Transverse colon (tissue), 4 donors: ENCODE measurements around the gene PPP1R12B. TPM values are rescaled to one million over a fixed set of nuclear protein-coding genes. Genes with fewer than 3 reads are reported as not detected.
A peak's percentile ranks its signal among the peaks of the same experiment; 100 is the strongest.

Experiments
- DNase-seq: peaks from one replicate; pipeline ENCODE4 v3.0.0-alpha.2; 2019
- H3K27ac ChIP-seq, 4 donors: fragments of 200-600 bp; sonication (generic); 2 replicates each; pipeline ENCODE4 v1.5.1; 2016 to 2018; ENCODE audit warnings: inconsistent platforms in 4 of 4
- H3K27me3 ChIP-seq: fragments of 200-600 bp; sonication (generic); 2 replicates; pipeline ENCODE4 v1.5.1; 2017; ENCODE audit warnings: inconsistent platforms
- H3K36me3 ChIP-seq, 4 donors: fragments of 200-600 bp; sonication (generic); 2 replicates each; pipeline ENCODE4 v1.5.1; 2017 to 2019; ENCODE audit warnings: inconsistent platforms in 4 of 4
- H3K4me1 ChIP-seq, 4 donors: fragments of 200-600 bp; sonication (generic); 2 replicates each; pipeline ENCODE4 v1.5.1; 2017 to 2020; ENCODE audit warnings: inconsistent platforms in 4 of 4
- H3K4me3 ChIP-seq, 4 donors: fragments of 200-600 bp; sonication (generic); 1 replicate in 1 of 4; 2 replicates in 3 of 4; pipeline versions ENCODE4 v1.5.1 to v1.6.1; 2017 to 2019; ENCODE audit warnings: inconsistent platforms in 4 of 4
- H3K9me3 ChIP-seq, 2 donors: fragments of 200-600 bp; sonication (generic); 2 replicates each; pipeline ENCODE4 v1.5.1; 2017 to 2019; ENCODE audit warnings: inconsistent platforms in 2 of 2
- EP300 ChIP-seq: sonication (generic); formaldehyde crosslinking; IDR thresholded peaks from one replicate; pipeline ENCODE4 v1.6.1; 2017; ENCODE audit warnings: antibody characterized with exemption, low read depth
- POLR2A ChIP-seq: fragments of 450-650 bp; IDR thresholded peaks from one replicate; pipeline ENCODE4 v1.6.1; 2016; ENCODE audit warnings: antibody characterized with exemption, mild to moderate bottlenecking, moderate library complexity
- POLR2AphosphoS5 ChIP-seq, 3 donors: sonication (generic); formaldehyde crosslinking; IDR thresholded peaks; one replicate each; pipeline ENCODE4 v1.6.1; 2016; ENCODE audit warnings: antibody characterized with exemption in 3 of 3
- WGBS, 2 donors: methylation state at CpG; one replicate each; pipeline ENCODE4 v1.1.5; 2018; ENCODE audit warnings: low coverage in 1 of 2; 5-methylcytosine and 5-hydroxymethylcytosine counted together
- in situ Hi-C, 4 donors: fragments of 200-750 bp; cut with MboI; loops; one replicate each; pipeline versions ENCODE4 v1.15.0 to v1.15.1; 2017; ENCODE audit warnings: low sequenced_read_pairs in 3 of 4, low pct_ligation_motif_present in 1 of 4, low pct_unique_long_range_greater_than_20kb in 1 of 4
- intact Hi-C: fragments of 100-400 bp; cut with DNase I; formaldehyde crosslinking; loops from one replicate; pipeline ENCODE4 v1.15.1; 2023; ENCODE audit warnings: low total_unique reads
- total RNA-seq, 4 donors: library from RNA; depleted of rRNA; stranded (reverse); fragments of >200 nt; gene quantifications; one replicate each; pipeline ENCODE4 v1.1.0, GENCODE V29; 2016
- TF ChIP-seq, protein P1 (sequence below), 5 experiments: fragments of 200-600 bp in 3 of 5; fragments of 450-650 bp in 2 of 5; sonication (generic) in 3 of 5; IDR thresholded peaks; 1 replicate in 2 of 5; 2 replicates in 3 of 5; pipeline ENCODE4 v1.5.1; 2016 to 2017; ENCODE audit warnings: antibody characterized with exemption in 5 of 5, inconsistent platforms in 3 of 5, mild to moderate bottlenecking in 2 of 5, moderate library complexity in 1 of 5

PPP1R12B gene
- total RNA-seq, 4 donors from 2014 or later = 92.7 to 254 (median 137) TPM

DNA sequence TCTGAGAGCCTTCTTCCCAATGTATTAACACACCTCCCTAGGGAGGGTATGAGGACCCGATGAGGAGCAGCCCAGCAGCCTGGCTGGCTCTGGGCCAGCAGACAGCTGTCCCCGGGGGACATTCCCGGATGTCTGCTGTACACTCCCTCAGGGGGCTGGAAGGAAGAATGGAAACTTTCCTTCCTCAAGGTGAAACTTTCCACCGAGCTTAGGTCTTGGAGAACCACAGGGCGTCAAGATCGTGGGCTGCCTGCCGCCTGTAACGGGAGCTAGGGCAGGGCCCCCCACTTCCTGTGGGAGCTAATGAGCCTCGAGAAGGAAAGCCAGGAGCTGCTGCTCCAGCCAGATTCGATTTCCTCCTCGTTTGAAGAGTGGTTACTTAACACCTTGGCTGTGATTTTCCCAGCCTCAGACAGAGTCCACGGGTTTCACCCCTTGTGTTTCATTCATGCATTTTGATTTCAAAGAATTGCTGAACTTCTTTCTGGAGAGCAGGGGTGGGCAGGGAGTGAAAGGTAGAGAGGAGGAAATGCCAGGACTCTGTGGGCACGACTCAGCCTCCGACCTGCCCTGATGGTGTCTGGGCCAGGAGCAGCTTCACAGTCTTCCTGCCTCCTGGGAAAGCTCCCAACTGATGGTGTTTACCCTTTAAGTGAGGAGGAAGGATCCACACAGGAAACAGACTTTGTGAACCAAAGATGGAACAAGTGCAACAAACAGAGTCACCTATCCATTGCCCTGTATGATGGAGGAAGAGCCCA is 36.4 kb upstream of the PPP1R12B start:
- Histone ChIP-seq H3K4me3 (no peak overlapping the region), H3K36me3 (no peaks in the 10 kb centered on the region), H3K27me3 (no peaks in the 10 kb centered on the region), H3K27ac (no peak overlapping the region), H3K4me1 (no peaks in the 10 kb centered on the region), H3K9me3 (no peaks in the 10 kb centered on the region)
- TF ChIP-seq EP300 (no peak), POLR2AphosphoS5 (IDR thresholded peaks at IDR 0.05) (no peak), POLR2A (no peak)
- TF ChIP-seq, protein P1, sequence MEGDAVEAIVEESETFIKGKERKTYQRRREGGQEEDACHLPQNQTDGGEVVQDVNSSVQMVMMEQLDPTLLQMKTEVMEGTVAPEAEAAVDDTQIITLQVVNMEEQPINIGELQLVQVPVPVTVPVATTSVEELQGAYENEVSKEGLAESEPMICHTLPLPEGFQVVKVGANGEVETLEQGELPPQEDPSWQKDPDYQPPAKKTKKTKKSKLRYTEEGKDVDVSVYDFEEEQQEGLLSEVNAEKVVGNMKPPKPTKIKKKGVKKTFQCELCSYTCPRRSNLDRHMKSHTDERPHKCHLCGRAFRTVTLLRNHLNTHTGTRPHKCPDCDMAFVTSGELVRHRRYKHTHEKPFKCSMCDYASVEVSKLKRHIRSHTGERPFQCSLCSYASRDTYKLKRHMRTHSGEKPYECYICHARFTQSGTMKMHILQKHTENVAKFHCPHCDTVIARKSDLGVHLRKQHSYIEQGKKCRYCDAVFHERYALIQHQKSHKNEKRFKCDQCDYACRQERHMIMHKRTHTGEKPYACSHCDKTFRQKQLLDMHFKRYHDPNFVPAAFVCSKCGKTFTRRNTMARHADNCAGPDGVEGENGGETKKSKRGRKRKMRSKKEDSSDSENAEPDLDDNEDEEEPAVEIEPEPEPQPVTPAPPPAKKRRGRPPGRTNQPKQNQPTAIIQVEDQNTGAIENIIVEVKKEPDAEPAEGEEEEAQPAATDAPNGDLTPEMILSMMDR (IDR thresholded peaks at IDR 0.05) = no peak
- no peak for DNase-seq
- intact Hi-C loops (no loop called here), in situ Hi-C loops (loop anchor here (5.0 to 25.0 kb wide), 4 partner anchors 107 to 127 kb away; partner anchors contain the start of gene LGR6 (in 1 of the 4))
- WGBS, 2 donors = 20 to 38% methylated on average over 2 to 14 of the region's 14 CpGs

DNA sequence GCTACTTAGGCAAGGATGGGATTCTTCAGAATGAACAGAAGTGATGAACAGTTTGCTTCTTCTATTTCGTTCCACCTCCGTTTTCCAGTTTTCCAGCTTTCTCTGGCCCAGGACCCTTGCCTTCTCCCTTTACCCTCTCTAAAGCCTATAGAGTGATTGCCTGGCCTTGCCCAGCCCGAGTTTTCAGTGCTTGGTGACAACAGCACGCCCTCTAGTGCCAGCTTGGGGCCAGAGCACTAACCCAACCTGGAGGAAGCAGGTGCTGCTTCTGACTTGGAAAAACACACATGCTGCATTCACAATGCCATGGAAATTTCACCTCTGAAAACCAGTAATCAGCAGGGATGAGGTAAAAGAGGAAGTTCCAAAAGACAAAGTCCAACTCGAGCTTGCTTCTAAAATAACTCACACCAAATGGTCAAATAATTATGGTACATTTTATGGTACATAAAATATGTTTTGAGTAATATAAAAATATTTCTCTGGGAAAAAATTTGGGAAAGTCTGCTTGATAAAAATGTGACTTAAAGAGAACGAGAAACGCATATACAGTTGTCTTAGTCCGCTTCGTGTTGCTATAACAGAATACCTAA is 32.8 kb upstream of the PPP1R12B start:
- WGBS, 2 donors = 12 to 16% methylated on average over 7 to 9 of the region's 9 CpGs
- in situ Hi-C loops = loop anchor here in 3 of 4 donors (10.0 to 25.0 kb wide), 3 partner anchors 111 to 131 kb away; partner anchors contain the start of gene LGR6 (in 1 of the 3)
- no peaks in the 10 kb centered on the region for H3K4me1 ChIP-seq
- no peak overlapping the region for H3K27ac ChIP-seq
- no peaks in the 10 kb centered on the region for H3K27me3 ChIP-seq
- TF ChIP-seq, protein P1 (IDR thresholded peaks at IDR 0.05) = peak; percentile 79 to 92 (median 86)
- TF ChIP-seq EP300 = no peak
- DNase-seq = peak; percentile 83
- intact Hi-C loops = loop anchor here (5.0 kb wide), 1 partner anchor 128 kb away; no protein-coding TSS in a partner anchor
- H3K4me3 ChIP-seq = no peak overlapping the region
- H3K9me3 ChIP-seq = no peaks in the 10 kb centered on the region
- no peaks in the 10 kb centered on the region for H3K36me3 ChIP-seq

DNA sequence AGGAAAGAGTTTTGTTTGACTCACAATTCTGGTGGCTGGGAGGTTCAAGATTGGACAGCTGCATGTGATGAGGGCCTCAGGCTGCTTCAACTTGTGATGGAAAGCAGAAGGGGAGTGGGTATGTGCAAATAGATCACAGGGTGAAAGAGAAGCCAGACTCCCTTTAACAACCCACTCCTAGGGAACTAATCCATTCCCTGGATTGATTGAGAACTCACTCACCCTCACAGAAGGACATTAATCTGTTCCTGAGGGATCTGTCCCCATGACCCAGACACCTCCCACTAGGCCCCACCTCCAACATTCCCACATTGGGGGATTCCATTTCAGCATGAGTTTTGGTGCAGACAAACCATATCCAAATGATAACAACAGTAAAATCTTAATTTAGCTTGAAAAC is 32.3 kb upstream of the PPP1R12B start:
- Histone ChIP-seq H3K36me3 (no peaks in the 10 kb centered on the region), H3K4me1 (no peaks in the 10 kb centered on the region), H3K27ac (no peak overlapping the region), H3K9me3 (no peaks in the 10 kb centered on the region), H3K27me3 (no peaks in the 10 kb centered on the region), H3K4me3 (no peak overlapping the region)
- in situ Hi-C loops = loop anchor here in 3 of 4 donors (10.0 to 25.0 kb wide), 3 partner anchors 111 to 131 kb away; partner anchors contain the start of gene LGR6 (in 1 of the 3)
- DNase-seq = no peak
- TF ChIP-seq POLR2A = no peak
- no peak for TF ChIP-seq EP300
- no peak for TF ChIP-seq POLR2AphosphoS5 (IDR thresholded peaks at IDR 0.05)
- TF ChIP-seq, protein P1 (IDR thresholded peaks at IDR 0.05) = no peak
- intact Hi-C loops = loop anchor here (5.0 kb wide), 1 partner anchor 129 kb away; no protein-coding TSS in a partner anchor
